T-cell (primary cell): ENCODE results near the gene ZCCHC24. TPM values are rescaled to one million over a fixed set of nuclear protein-coding genes. Genes with fewer than 3 reads are reported as not detected.

Source experiments
- ATAC-seq, 4 experiments: fragments of 200-7000 bp in 3 of 4; fragments of 150-1000 bp in 1 of 4; cut with Tn5 transposase; replicated peaks in 1 of 4; 1 replicate in 3 of 4; 2 replicates in 1 of 4; pipeline ENCODE4 v1.10.0; 2021; ENCODE audit warnings: moderate library complexity in 3 of 4, mild to moderate bottlenecking in 2 of 4, moderate number of reproducible peaks in 1 of 4
- CTCF ChIA-PET, 2 donors: fragments of 300-600 bp; sonication (Branson Sonifier 250); formaldehyde crosslinking; loops; one replicate each; lab custom pipeline; 2022; ENCODE audit warnings: antibody characterized with exemption in 2 of 2; lab: Charles Lee
- POLR2A ChIA-PET, 2 donors: fragments of 300-600 bp; sonication (Branson Sonifier 250); formaldehyde crosslinking; loops; one replicate each; lab custom pipeline; 2022; ENCODE audit warnings: antibody characterized with exemption in 2 of 2; lab: Charles Lee
- DNase-seq, 35 experiments: peaks; one replicate each; pipeline versions ENCODE4 v3.0.0 to v3.0.0-alpha.2; 2013 to 2023
- H3K27ac ChIP-seq: one replicate; pipeline ENCODE4 v1.5.1; 2013; ENCODE audit warnings: low read length
- H3K27me3 ChIP-seq, 2 experiments: replicated peaks in 1 of 2; 1 replicate in 1 of 2; 2 replicates in 1 of 2; pipeline versions ENCODE4 v1.6.1 to v1.7.0; 2013; ENCODE audit warnings: low read length in 1 of 2, mixed read lengths in 1 of 2; ENCODE audit not compliant: control insufficient read depth in 2 of 2, insufficient read depth in 2 of 2; ENCODE audit errors: extremely low read depth in 1 of 2
- H3K36me3 ChIP-seq, 2 donors: 1 replicate in 1 of 2; 2 replicates in 1 of 2; pipeline versions ENCODE4 v1.6.1 to v1.7.0; 2013; ENCODE audit warnings: low read length in 1 of 2; ENCODE audit not compliant: control insufficient read depth in 2 of 2, insufficient read depth in 1 of 2; ENCODE audit errors: extremely low read depth in 1 of 2
- H3K4me1 ChIP-seq, 2 experiments: 1 replicate in 1 of 2; 2 replicates in 1 of 2; pipeline versions ENCODE4 v1.6.1 to v1.7.0; 2013; ENCODE audit warnings: low read length in 2 of 2, mixed read lengths in 1 of 2; ENCODE audit not compliant: insufficient read depth in 2 of 2, control insufficient read depth in 1 of 2; ENCODE audit errors: extremely low read depth in 1 of 2
- H3K4me3 ChIP-seq, 2 donors: 1 replicate in 1 of 2; 2 replicates in 1 of 2; pipeline versions ENCODE4 v1.5.1 to v1.7.0; 2013; ENCODE audit warnings: mild to moderate bottlenecking in 2 of 2, low read length in 1 of 2, moderate library complexity in 1 of 2; ENCODE audit not compliant: control insufficient read depth in 1 of 2; ENCODE audit errors: extremely low read depth in 1 of 2
- H3K9me3 ChIP-seq: 2 replicates; pipeline ENCODE4 v1.7.0; 2013
- H3K27ac Mint-ChIP-seq, 2 donors: one replicate each; pipeline ENCODE4 v1.8.0; 2020 to 2021; ENCODE audit warnings: mild to moderate bottlenecking in 2 of 2, mixed read lengths in 2 of 2
- H3K27me3 Mint-ChIP-seq, 2 donors: one replicate each; pipeline ENCODE4 v1.8.0; 2021 to 2022; ENCODE audit warnings: mixed read lengths in 2 of 2
- H3K36me3 Mint-ChIP-seq: one replicate; pipeline ENCODE4 v1.8.0; 2021; ENCODE audit warnings: mixed read lengths
- H3K4me1 Mint-ChIP-seq, 3 donors: one replicate each; pipeline ENCODE4 v1.8.0; 2020 to 2022; ENCODE audit warnings: mixed read lengths in 3 of 3, mild to moderate bottlenecking in 1 of 3
- H3K4me3 Mint-ChIP-seq, 3 donors: one replicate each; pipeline ENCODE4 v1.8.0; 2020 to 2022; ENCODE audit warnings: mild to moderate bottlenecking in 3 of 3, mixed read lengths in 3 of 3, moderate library complexity in 3 of 3
- H3K9me3 Mint-ChIP-seq, 3 donors: one replicate each; pipeline ENCODE4 v1.8.0; 2020 to 2022; ENCODE audit warnings: mixed read lengths in 3 of 3
- whole genome bisulfite sequencing: methylation state at CpG from one replicate; pipeline ENCODE4 v1.1.5; 2013; ENCODE audit warnings: missing lambda C conversion rate; ENCODE audit not compliant: insufficient coverage; 5-methylcytosine and 5-hydroxymethylcytosine counted together
- total RNA-seq, 35 experiments: library from RNA in 6 of 35; stranded (reverse) in 6 of 35; fragments of 120-200 nt in 1 of 35; gene quantifications; one replicate each; pipeline versions ENCODE4 v1.2.1 to v1.2.4 and lab custom pipeline; 2013 to 2026

Gene ZCCHC24
- total RNA-seq, 5 donors from 2014 or later (not counting 1 experiment from before 2014, with no cell fraction given): 0.60 to 2.4 (median 1.9) TPM

- ATAC-seq: peak in 1 of 4 experiments; percentile 38
- ChIA-PET CTCF (interaction anchor here in 1 of 2 donors (0.7 kb wide), 1 partner anchor 78 kb away, joined by 3 read pairs; no protein-coding TSS in a partner anchor), POLR2A (no interaction called here)
- H3K4me1 Mint-ChIP-seq: no peaks in the 10 kb centered on the region
- Histone ChIP-seq H3K9me3 (no peaks in the 10 kb centered on the region), H3K27ac (no peak overlapping the region), H3K36me3 (no peaks in the 10 kb centered on the region), H3K4me3 (no peak overlapping the region), H3K27me3 (no peaks in the 10 kb centered on the region), H3K4me1 (no peaks in the 10 kb centered on the region)
- H3K9me3 Mint-ChIP-seq: no peaks in the 10 kb centered on the region
- H3K27ac Mint-ChIP-seq: no peak overlapping the region
- 55% methylated on average over 4 of the region's 15 CpGs for WGBS
- DNase-seq: no peak
- no peak overlapping the region for H3K4me3 Mint-ChIP-seq
- H3K36me3 Mint-ChIP-seq: no peaks in the 10 kb centered on the region
- peaks cover 0 to 2% of the 10 kb centered on the region in 2 donors for H3K27me3 Mint-ChIP-seq
Measured at GRCh38 chr10:79399223-79399831, 46.1 kb downstream of the ZCCHC24 start.

- WGBS: 83% methylated on average over 3 of the region's 4 CpGs
- no peaks in the 10 kb centered on the region for H3K36me3 ChIP-seq
- H3K4me1 Mint-ChIP-seq: no peaks in the 10 kb centered on the region
- peaks cover 0 to 2% of the 10 kb centered on the region in 2 donors for H3K27me3 Mint-ChIP-seq
- H3K9me3 Mint-ChIP-seq: no peaks in the 10 kb centered on the region
- H3K4me1 ChIP-seq: no peaks in the 10 kb centered on the region
- H3K27ac ChIP-seq: no peak overlapping the region
- CTCF ChIA-PET: no interaction called here
- DNase-seq (no peak), ATAC-seq (no peak)
- H3K27ac Mint-ChIP-seq: no peak overlapping the region
- H3K27me3 ChIP-seq: no peaks in the 10 kb centered on the region
- H3K36me3 Mint-ChIP-seq: no peaks in the 10 kb centered on the region
- POLR2A ChIA-PET: no interaction called here
- H3K4me3 Mint-ChIP-seq: no peak overlapping the region
- no peaks in the 10 kb centered on the region for H3K9me3 ChIP-seq
- H3K4me3 ChIP-seq: no peak overlapping the region
Measured at GRCh38 chr10:79398642-79399041, 46.8 kb downstream of the ZCCHC24 start.

- POLR2A ChIA-PET: no interaction called here
- H3K9me3 Mint-ChIP-seq: no peaks in the 10 kb centered on the region
- H3K36me3 Mint-ChIP-seq: no peaks in the 10 kb centered on the region
- ATAC-seq (no peak), DNase-seq (no peak)
- Histone ChIP-seq H3K36me3 (no peaks in the 10 kb centered on the region), H3K4me1 (no peaks in the 10 kb centered on the region), H3K27me3 (no peaks in the 10 kb centered on the region), H3K4me3 (no peak overlapping the region), H3K27ac (no peak overlapping the region), H3K9me3 (no peaks in the 10 kb centered on the region)
- CTCF ChIA-PET: no interaction called here
- 83% methylated on average over 13 of the region's 17 CpGs for WGBS
- peaks cover 0 to 2% of the 10 kb centered on the region in 2 donors for H3K27me3 Mint-ChIP-seq
- H3K27ac Mint-ChIP-seq: no peak overlapping the region
- no peak overlapping the region for H3K4me3 Mint-ChIP-seq
- H3K4me1 Mint-ChIP-seq: no peaks in the 10 kb centered on the region
Measured at GRCh38 chr10:79397575-79398303, 47.7 kb downstream of the ZCCHC24 start.

GRCh38 chr10:79397051-79397450 lies 48.4 kb downstream of the ZCCHC24 start:
- ChIA-PET POLR2A (no interaction called here), CTCF (no interaction called here)
- no peak for ATAC-seq
- no peak overlapping the region for H3K27ac Mint-ChIP-seq
- Histone ChIP-seq H3K27ac (no peak overlapping the region), H3K9me3 (no peaks in the 10 kb centered on the region), H3K4me1 (no peaks in the 10 kb centered on the region), H3K27me3 (no peaks in the 10 kb centered on the region), H3K4me3 (no peak overlapping the region), H3K36me3 (no peaks in the 10 kb centered on the region)
- DNase-seq: no peak
- H3K9me3 Mint-ChIP-seq: no peaks in the 10 kb centered on the region
- H3K4me1 Mint-ChIP-seq: no peaks in the 10 kb centered on the region
- H3K36me3 Mint-ChIP-seq: no peaks in the 10 kb centered on the region
- peaks cover 0 to 2% of the 10 kb centered on the region in 2 donors for H3K27me3 Mint-ChIP-seq
- no peak overlapping the region for H3K4me3 Mint-ChIP-seq
- WGBS: 86% methylated on average over 3 of the region's 6 CpGs

- DNase-seq (no peak), ATAC-seq (no peak)
- Histone ChIP-seq H3K27ac (no peak overlapping the region), H3K9me3 (no peaks in the 10 kb centered on the region), H3K27me3 (no peaks in the 10 kb centered on the region), H3K36me3 (no peaks in the 10 kb centered on the region), H3K4me3 (no peak overlapping the region), H3K4me1 (no peaks in the 10 kb centered on the region)
- Mint-ChIP-seq H3K27ac (no peak overlapping the region), H3K9me3 (no peaks in the 10 kb centered on the region), H3K36me3 (no peaks in the 10 kb centered on the region), H3K4me3 (no peak overlapping the region), H3K4me1 (no peaks in the 10 kb centered on the region), H3K27me3 (peaks cover 0 to 2% of the 10 kb centered on the region in 2 donors)
- WGBS: 100% methylated on average over 2 of the region's 5 CpGs
- ChIA-PET CTCF (interaction anchor here in 1 of 2 donors (0.9 kb wide), 1 partner anchor 22 kb away, joined by 3 read pairs; no protein-coding TSS in a partner anchor), POLR2A (no interaction called here)
Measured at GRCh38 chr10:79396520-79396919, 48.9 kb downstream of the ZCCHC24 start.

- WGBS: 96% methylated on average over 3 of the region's 5 CpGs
- ATAC-seq: no peak
- no peak for DNase-seq
- H3K4me3 Mint-ChIP-seq: no peak overlapping the region
- no peaks in the 10 kb centered on the region for H3K4me1 Mint-ChIP-seq
- H3K36me3 ChIP-seq: no peaks in the 10 kb centered on the region
- ChIA-PET CTCF (no interaction called here), POLR2A (no interaction called here)
- no peaks in the 10 kb centered on the region for H3K9me3 ChIP-seq
- H3K36me3 Mint-ChIP-seq: no peaks in the 10 kb centered on the region
- no peaks in the 10 kb centered on the region for H3K27me3 ChIP-seq
- peaks cover 0 to 2% of the 10 kb centered on the region in 2 donors for H3K27me3 Mint-ChIP-seq
- no peaks in the 10 kb centered on the region for H3K4me1 ChIP-seq
- no peak overlapping the region for H3K4me3 ChIP-seq
- no peaks in the 10 kb centered on the region for H3K9me3 Mint-ChIP-seq
- no peak overlapping the region for H3K27ac ChIP-seq
- no peak overlapping the region for H3K27ac Mint-ChIP-seq
Measured at GRCh38 chr10:79394664-79395063, 50.8 kb downstream of the ZCCHC24 start.
